Fibroblast of skin of back (primary cell): ENCODE data around the gene GALNT9.
"Not testable (repeated sequence)": the region's sequence is repeated elsewhere in the genome, so short reads cannot be mapped to it uniquely, and the experiment has no call there.

Experiments
- DNase-seq: peaks from one replicate; pipeline ENCODE4 v3.0.0-alpha.2; 2013

The GALNT9 gene

DNA sequence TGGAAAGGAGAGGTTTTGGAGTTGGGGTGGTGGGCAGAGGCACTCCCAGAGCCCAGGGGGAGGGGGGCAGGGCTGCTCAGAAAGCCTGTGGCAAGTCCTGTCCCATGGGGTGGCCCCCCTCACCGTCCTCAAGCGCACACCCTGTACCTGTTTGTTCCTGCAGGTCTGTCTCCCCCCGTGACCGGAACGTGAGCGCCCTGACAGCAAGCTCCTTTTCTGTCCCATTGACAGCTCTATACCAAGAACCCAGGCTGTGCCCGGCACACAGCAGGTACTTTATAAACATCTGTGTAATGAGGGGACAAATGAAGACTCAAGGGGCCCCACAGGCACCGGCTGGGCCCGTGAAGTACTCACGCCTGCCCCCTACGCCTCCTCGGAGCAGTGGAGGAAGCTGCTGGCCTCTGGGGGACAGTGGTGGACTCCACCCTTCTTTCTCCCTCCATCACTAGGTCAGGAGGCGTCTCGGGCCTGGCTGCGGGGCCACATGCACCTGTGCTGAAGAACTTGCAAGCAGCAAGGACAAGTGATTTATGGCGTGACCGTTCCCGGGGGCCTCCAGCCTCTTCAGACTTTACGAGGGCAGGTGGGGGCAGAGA is 65.8 kb downstream of the GALNT9 start:
- DNase-seq = no peak

DNA sequence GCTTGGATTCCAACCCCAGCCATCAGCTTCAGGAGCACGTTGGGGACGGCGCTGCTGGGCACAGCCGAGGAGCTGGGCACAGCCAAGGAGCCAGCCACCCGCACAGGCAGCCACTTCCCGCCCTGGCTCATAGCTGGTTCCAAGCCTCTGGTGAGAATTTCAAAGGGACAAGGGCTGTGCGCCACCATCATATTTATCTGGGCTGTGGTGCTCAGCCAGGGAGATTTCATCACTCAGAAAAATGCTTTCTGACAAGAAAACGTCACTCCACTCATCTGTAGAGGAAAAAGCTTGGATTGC is 66.4 kb downstream of the GALNT9 start:
- no peak for DNase-seq

DNA sequence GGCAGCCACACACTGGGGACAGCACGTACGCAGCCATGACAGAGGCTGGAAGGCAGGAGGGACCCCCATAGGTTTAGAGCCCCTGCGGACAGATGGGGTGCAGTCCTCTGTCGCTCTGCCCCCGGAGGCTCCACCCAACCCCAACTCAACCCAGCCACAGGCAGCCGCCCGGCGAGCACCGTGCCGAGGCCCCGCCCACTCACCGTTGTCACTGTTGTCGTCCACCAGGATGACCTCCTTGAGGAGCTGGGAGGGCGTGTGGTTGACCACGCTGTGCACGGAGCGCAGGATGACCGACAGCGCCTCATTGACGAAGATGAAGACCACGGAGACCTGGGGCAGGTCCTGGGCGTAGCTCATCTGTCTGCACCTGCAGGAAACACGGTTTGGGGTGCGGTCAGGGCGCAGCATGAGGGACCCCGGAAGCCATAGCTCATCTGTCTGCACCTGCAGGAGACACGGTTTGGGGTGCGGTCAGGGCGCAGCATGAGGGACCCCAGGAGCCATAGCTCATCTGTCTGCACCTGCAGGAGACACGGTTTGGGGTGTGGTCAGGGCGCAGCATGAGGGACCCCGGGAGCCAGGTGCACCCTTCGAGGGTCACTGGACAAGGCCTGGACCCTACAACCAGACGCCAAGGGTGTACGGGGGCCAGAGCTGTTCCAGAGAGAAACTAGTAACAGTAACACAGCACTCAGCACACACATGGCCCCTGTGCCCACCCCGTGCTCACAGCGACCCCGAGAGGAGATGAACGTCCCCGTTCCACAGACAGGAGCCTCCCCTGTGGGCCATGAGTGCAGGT is 66.9 kb downstream of the GALNT9 start:
- DNase-seq = no peak

DNA sequence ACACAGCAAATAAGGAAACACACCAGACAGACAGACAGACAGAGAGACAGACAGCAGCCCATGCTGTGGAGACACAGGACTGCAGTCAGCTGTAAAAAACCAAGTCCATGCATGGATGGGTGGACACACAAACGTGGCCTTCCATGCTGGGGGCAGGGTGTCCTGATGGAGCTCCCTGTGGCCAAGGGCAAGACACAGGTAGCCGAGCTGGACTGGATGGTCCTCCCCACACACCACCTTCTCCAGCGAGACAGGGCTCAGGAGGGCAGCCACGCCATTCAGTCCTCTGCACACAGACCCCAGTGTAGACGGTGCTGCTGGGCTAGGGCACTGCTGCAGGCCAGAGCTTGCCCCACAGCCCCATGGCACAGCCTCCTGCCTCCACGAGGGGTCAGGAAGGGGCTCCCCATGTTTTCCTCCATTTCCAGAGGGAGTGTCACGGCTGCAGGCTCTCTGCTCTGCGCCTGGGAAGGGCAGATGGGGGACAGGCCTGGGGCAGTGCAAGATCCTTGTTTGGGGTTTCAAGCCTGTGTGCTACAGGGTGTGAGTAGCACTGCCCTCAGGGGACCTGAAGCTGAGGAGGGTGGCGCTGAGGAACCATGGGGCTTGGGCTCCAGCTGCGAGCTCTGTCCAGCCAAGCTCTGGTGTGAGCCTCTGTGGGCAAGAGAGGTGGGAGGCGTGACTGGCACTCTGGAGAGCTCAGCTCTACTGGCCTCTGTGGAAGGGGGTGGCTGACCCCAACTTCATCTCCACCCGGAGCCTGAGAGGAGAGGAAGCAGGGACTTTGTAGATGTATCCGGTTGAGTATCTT is 67.9 kb downstream of the GALNT9 start:
- DNase-seq = no peak

DNA sequence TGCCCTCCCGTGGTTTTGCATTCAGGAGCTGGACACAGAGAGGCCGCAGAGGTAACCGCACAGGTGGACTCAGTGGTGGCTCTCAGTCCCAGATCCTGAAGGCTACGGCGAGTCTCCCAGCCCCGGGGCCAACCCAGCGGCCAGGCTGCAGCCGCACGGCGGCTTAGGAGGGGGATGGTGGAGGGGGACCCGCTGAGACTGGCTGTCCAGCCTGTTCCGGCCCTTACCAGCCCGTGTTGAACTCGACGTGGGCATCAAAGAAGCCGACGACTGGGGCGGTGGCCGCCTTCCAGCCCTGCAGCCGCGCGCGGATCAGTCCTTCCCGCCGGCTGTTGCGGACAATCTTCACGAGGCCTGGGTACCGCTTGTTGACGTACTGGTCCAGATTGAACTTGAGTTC is 68.7 kb downstream of the GALNT9 start:
- DNase-seq = no peak

DNA sequence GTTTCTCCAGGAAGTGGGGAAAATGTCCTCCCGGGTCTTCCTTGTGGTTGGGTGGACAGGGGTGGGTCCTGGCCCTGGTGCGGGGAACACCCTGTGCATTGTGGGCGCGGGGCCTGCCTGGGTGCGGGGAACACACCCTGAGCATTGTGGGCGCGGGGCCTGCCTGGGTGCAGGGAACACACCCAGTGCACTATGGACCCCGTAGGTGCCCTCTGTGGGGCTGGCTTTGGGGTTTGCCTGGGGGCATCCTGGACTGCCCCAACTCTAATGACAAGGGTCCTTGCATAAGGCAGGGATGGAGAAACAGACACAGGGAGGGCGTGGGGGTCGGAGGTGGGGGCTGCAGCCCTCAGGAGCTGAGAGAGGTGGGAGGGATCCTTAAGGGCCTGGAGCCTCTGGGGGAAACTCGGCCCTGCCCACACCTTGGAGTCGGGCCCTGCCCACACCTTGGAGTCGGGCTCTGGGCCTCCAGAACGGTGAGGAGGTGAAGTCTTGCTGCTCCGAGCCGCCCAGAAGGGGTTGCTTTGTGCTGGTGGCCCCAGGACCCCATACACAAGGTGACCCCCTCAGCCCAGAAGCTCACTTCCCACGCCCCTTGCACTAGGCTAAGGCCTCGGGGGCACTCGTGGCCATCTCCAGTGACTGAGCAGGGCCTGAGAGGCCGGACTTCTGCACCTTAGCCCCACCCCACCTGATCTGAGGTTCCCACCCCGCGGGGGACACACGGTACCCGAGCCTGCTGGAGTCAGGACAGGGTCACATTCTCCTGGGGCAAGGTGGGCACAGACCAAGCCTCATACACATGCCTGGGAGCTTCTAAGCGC is 69.3 kb downstream of the GALNT9 start:
- DNase-seq = no peak

DNA sequence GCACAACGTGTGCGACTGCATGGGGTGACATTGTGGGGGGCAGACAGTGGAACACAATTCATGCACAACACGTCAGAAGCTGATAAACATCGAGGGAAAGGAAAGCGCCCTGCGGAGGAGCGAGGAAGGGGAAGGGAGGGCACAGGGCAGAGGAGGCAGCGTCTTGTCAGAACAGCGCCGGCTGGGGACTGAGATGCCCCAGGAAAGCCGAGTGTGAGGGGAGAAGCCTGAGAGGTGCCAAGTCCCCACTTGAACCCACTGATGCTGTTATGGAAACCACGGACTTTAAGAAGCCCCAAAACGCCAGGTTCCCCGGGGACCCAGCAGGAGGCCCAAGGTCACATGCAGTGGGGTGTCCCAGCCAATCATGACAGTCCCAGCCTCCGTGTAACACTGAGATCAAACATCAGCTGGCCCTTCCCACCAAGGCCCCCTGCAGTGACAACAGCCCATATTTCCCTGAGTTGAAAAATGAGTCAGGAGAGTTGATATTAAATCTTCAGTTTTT is 70.0 kb downstream of the GALNT9 start:
- DNase-seq = peak; percentile 41

DNA sequence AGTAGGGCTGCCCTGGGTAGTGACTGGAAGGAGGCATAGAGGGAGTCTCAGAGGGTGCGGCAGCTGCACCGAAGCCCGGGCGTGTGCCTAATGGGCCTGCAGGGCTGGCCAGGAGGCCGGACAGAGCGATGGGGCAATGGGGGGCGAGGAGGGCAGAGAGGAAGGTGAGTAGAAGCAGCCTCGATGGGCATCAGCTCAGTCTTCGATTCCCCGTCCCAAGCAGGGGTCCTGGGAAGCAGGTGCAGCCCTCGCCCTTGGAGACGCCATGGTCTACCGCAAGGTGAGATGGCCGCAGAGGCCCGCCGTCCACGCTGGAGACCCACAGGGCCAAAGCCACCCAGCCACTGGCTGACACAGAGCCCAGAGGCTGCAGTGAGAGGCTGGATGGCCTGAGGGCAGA is 70.8 kb downstream of the GALNT9 start:
- no peak for DNase-seq

DNA sequence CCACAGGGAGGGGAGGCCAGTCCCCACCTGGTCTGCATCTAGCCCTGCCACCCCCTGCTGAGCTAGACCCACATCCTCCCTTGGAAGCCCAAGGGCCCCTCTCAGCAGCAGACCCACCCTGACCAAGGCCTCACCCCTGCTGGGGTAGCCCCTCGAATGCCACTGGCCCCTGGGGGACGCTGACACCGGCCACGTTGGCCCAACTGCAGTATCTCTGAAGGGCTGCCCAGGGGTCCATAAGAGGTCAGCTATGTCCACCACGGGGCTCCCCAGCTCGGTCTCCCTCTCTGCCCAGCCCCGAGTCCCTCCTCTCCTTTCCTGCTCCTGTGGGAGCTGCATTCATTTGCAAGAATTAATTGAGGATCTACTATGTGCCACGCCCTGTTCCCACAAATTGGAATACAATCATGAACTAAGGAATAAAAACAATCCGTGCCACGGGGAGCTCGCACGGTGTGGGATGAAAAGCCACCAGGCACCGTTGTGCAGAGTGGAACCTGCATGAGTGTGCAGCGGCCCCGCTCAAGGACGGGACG is 71.4 kb downstream of the GALNT9 start:
- no peak for DNase-seq

DNA sequence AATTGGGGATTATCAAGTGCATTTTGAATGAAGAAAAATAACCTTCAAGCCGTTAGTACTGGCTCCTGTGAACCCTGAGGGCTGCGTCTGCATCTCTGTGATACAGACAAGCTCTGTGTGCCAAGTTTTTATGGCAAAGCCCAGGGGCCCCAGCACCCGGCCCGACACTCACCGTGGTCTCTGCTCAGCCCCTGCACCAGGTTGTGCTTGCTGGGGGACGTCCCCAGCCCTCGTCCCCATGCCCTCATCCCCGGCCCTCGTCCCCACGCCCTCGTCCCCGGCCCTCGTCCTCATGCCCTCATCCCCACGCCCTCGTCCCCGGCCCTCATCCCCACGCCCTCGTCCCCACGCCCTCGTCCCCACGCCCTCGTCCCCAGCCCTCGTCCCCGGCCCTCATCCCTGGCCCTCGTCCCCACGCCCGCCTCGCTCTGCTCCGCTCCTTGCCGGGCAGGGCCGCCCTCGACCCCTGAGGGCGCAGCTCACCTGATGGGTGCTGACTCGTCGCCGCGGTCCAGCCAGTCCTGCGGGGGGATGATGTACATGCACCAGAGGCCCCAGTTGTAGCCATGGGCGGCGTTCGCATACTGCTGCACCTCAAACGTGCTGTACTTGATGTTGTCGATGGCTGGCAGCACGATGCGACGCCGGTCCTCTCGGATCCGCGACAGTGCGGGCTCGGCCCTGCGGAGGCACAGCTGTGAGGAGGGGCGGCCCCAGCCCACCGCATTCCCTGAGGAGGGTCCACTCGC is 72.0 kb downstream of the GALNT9 start:
- no peak for DNase-seq

DNA sequence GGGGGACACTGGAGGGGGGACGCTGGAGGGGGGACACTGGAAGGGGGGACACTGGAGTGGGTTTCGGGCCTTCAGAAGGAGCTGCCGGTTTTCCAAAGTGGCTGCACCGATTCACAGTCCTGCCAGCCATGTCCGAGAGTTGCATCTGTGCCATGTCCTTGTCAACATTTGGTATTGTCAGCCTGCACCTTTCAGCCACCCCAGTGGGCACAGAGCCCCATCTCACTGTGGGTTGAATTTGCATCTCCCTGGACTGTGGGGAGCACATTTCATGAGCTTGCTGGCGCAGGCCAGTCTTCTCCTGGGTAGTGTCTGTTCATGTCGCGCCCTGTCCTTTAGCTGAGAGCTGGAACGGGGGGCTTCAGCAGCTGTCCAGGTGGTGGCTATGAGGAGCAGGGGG is 72.7 kb downstream of the GALNT9 start:
- DNase-seq = no peak

DNA sequence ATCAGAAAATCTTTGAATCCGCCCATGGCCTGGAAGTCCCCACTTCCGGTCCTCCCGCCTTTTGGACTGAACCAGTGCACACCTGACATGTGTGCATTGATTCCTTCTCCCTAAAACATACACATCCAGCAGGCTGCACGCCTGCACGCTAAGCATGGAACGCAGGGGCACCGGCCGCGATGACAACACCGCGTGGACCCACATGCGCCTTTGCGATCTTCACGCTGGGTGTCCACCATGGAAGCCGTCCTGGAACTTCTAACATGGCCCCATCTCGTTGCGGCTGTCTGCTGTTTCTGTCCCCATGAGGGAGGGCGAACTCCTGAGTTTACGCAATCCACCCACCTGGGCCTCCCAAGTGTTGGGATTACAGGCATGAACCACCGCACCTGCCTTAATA is 73.7 kb downstream of the GALNT9 start:
- no peak for DNase-seq

DNA sequence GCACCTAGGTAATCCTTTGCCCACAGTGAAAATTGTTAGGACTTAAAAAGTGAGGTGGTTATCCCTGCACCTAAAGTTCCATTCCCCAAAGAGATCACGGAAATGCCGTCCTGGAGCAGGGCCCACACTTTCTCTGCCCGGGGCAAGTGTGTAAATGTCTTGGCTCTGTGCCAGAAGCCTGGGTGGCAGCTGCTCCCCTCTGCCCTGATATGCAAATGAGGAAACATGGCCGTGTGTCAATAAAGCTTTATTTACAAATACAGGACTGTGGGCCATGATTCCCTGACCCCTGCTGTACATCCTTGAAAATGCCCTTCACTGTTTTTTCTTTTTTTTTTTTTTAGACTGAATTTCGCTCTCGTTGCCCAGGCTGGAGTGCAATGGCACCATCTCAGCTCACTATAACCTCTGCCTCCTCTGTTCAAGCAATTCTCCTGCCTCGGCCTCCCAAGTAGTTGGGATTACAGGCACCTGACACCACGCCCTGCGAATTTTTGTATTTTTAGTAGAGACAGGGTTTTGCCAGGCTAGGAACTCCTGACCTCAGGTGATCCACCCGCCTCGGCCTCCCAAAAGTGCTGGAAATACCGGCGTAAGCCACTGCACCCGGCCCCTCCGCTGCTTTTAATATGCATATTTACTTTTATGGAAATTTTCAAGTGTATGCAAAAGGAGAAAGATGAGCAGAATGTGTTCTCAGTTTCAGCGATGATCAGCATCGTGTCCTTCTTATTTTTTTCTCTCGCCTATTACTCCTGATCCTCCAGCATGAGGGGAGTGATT is 75.5 kb downstream of the GALNT9 start:
- DNase-seq = no peak

DNA sequence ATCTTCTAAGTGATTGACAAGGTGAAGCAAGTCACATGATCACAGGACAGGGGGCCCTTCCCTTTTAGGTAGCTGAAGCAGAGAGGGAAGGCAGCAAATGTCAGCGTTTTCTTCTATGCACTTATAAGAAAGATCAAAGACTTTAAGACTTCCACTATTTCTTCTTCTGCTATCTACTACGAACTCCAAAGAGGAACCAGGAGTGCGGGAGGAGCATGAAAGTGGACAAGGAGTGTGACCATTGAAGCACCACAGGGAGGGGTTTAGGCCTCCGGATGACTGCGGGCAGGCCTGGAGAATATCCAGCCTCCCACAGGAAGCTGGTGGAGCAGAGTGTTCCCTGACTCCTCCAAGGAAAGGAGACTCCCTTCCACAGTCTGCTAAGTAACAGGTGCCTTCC is 76.4 kb downstream of the GALNT9 start:
- not testable (repeated sequence) for DNase-seq

DNA sequence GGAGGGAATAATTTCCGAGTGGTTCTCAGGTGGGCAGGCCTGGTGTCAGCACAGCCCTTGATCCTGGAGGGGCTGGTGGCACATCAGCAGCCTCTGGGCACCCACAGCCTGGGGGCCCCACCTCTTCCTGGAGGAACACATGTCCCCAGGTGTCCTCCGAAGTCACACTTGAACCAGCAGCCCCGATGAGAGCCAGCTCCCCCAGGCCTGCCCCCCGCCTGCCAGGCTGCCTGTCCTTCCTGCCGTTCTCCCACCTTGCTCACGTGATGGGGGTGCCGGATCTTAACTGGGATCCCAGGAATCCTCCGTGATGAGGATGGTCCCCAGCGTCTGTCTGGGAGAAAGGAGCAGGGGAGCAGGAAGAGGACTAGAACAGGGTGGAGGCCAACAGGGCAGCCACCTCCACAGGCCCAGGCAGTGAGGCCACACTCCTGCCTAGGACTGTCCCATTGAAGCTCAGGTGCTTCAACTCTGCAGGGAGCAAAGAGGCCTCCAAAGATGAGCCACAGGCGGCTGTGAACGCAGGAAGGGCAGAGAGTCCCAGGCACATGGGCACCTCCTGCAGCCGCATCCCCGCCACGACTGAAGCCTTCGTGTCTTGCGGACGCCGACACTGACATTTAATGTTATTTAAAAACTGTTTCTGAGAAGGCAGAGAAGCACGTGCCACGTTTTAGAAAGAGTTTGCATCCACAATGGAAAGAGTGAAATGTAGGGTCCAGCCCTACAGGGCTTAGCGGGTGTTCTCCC is 77.5 kb downstream of the GALNT9 start:
- DNase-seq = no peak

DNA sequence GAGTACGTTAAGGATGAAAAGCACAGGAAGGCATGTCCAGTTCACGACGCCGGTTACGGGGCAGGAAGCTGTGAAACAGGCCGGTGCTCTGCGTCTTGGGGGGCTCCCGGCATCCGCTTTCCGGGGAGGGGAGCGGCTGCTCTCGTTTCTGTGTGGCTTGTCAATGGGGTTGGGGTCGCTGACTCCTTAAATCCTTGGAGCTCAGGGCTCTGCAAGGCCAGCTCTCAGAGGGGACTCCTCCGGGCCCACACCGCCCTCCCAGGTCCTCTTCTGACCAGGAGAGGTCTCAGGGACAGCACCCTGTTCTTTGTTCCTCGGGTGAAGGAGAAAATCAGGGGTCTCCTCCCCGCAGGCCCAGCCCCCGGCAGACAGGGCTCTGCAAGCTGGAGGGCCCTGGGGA is 78.1 kb downstream of the GALNT9 start:
- DNase-seq = no peak

DNA sequence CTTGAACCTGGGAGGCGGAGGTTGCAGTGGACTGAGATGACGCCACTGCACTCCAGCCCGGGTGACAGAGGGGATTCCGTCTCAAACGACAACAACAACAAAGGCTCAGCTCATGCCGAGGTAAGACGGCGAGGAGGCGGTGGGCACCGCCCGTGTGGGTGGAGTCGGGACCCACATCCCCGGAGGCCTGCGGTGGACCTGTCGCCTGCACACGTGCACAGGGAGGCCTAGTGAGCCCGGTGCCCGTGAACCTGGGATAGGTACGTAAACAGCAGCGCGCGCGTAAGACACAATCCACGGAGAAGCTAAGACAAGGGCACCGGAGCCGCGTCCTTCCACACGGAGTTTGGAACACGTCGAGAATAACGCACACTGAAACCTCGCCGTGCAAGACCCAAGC is 78.7 kb downstream of the GALNT9 start:
- DNase-seq = no peak

DNA sequence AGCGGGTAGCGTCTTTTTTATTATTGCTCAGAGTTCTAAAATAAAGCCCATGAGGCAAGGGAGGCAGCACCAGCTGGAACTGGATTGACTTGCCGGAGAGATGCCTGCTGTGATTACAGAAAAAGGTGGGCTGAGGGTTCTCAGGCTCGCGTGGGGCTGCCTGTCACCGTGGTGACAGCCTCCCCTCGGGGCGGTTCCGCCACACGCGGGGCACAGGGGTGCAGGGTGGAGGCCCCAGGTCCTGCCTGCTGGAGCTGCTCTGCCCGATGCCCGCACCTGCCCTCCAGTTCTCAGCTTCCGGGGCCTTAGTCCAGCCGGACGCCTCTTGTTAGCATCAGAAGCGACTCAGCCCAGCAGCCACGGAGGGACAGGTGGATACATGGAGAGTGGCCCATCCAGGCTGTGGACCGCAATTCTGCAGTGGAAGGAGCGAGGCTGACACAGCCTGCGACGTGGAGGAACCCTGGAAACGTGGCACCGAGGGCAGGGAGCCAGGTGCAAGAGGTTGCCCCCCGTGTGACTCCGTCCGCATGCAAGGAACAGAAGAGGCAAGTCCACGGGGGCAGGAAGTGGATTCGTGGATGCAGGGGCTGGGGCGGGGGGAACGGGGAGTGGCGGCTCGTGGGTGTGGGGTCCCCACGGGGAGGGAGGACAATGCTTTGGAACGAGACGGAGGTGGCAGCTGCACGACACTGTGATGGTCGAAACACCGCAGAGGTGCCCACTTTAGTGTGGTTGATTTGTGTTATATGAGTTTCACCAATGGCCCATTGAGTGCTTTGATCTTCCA is 79.5 kb downstream of the GALNT9 start:
- no peak for DNase-seq

DNA sequence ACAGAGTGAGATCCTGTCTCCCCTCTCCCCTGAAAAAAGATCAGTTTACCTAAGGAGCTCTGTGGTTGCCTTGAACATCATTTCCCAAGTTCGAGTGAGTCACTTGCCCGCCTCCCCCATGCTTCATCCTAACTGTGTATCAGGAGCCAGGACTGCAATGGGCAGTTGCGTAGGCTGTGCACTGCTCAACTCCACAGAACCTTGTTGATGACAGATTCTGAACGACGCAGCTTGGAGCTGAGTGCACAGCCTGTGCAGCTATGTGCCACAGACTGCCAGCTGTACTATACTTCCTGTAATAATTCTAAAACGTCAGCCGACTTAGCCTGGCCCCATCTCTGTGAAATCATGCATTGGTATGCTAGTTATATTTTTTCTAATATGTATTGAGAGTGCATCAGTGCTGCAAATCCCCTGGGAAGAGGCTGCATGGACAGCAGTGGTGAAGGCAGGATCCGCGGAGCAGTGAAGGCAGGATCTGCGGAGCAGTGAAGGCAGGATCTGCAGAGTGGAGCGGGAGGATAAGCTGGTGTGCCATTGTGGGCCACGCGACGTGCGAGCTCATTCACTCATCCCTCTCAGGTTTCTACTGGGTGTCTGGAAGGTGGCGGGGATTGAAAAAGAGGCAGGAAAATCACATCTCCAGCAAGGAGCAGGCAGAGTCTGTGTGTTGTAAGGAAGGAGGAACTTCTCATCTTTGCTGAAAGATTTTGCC is 80.8 kb downstream of the GALNT9 start:
- DNase-seq = peak; percentile 7
